GM11168 (cell line): ENCODE results near the gene C15orf39.

Experiments used
- in situ Hi-C: fragments of 300-500 bp; cut with MboI; formaldehyde crosslinking; loops from one replicate; pipeline ENCODE4 v1.12.0; 2022; ENCODE audit warnings: low sequenced_read_pairs; ENCODE audit not compliant: unreplicated experiment

C15orf39 gene

DNA sequence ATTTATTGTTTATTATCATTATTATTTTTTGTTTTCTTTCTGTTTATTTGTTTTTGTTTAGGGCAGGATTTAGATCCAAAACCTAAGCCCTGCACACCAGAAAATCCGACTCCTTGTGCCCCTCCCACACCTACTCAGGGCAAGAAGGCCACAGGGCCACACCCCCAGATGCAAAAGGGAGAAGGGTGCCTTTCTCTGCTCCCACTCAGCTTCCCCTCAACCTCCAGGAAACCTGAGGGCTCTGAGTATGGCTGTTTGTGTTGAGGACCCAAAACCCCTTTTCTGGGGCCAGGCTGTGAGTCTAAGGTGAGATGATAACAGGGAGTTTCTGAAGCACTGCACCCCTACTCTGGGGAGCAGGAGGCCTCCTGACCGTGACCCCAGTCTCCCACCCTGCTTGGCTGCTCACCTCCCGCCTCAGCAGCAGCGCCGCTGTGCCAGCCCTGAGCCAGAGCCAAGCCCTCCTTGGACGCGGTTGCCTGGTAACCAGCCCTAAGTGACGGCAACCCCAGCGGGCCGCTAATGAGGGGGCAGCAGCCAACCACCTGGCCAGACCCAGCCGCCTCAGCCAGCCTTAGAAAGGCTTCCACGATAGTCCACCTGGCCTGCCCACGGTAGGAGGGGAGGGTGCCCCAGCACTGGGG, 6.4 kb upstream of the C15orf39 start:
- in situ Hi-C loops: no loop called here

GRCh38 chr15:75195766-75196241, 5.9 kb upstream of the C15orf39 start:
- in situ Hi-C loops: no loop called here

GRCh38 chr15:75197062-75197630, 4.5 kb upstream of the C15orf39 start:
- in situ Hi-C loops: no loop called here

DNA sequence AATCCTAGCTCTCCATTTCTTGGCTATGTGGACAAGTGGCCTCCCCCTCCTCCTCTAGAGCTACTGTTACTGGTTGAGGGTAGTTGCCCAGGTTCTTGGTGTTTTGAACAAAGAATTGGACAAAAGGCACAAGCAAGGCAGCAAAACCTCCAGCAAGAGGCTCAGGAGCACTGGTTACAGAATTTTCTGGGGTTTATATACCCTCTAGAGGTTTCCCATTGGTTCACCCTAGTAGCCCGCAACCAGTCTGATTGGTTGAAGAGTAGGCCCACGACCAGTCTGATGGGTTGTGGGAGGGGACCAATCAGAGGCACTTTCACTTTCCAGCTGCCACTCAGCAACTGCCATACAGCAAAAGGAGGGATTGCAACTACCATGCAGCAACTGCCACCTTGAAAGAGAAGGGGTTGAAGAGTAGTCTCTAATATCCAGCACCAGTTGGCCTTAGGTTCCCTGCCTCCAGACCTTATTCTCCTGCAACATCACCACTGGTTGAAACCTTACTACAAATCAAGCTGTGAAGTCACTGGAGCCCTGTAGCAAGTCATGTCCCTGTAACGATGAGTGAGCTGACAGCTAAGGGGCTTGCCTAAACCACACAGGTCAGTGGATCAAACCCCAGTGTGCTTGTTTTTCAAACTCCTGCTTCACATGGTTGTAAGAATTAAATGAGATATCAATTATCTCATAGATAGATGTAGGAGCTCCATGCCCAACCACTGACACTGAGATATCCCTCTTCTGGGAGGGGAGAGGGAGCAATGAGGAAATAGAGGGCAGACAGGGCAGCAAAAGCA, 2.9 kb upstream of the C15orf39 start:
- in situ Hi-C loops: no loop called here

GRCh38 chr15:75199357-75199940, 2.2 kb upstream of the C15orf39 start:
- in situ Hi-C loops: no loop called here

DNA sequence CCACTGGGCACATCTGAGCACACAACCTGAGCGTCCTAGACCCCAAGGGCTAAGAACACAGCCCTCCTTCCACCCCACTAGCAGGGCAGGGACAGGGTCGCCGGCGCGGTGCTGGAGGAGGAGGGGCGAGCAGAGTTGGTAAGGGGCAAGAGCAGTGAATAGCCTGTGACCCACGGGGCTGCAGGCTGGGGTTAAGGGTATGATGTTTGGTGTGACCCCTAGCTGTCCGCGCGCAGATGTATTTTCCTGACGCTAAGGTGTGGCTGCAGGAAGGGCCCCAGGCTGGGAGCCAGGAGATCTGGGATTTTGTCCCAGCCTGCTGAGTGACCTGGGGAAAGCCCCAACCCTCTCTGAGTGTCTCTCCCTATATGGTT, 1.3 kb upstream of the C15orf39 start:
- in situ Hi-C loops: loop anchor here (10.0 kb wide), 1 partner anchor 96 kb away; no protein-coding TSS in a partner anchor

GRCh38 chr15:75200765-75201615, 692 bp upstream of the C15orf39 start:
- in situ Hi-C loops: loop anchor here (10.0 kb wide), 1 partner anchor 96 kb away; no protein-coding TSS in a partner anchor

- in situ Hi-C loops: loop anchor here (10.0 kb wide), 1 partner anchor 98 kb away; no protein-coding TSS in a partner anchor
These were observed 752 bp downstream of the C15orf39 start for GRCh38 chr15:75202251-75203016.

GRCh38 chr15:75203017-75203907, 1.6 kb downstream of the C15orf39 start:
- in situ Hi-C loops: loop anchor here (10.0 kb wide), 1 partner anchor 98 kb away; no protein-coding TSS in a partner anchor

- in situ Hi-C loops: loop anchor here (10.0 kb wide), 1 partner anchor 99 kb away; no protein-coding TSS in a partner anchor
These were observed 2.2 kb downstream of the C15orf39 start for GRCh38 chr15:75203908-75204263.

- in situ Hi-C loops: loop anchor here (10.0 kb wide), 1 partner anchor 100 kb away; no protein-coding TSS in a partner anchor
These were observed 2.8 kb downstream of the C15orf39 start for GRCh38 chr15:75204340-75205063.

DNA sequence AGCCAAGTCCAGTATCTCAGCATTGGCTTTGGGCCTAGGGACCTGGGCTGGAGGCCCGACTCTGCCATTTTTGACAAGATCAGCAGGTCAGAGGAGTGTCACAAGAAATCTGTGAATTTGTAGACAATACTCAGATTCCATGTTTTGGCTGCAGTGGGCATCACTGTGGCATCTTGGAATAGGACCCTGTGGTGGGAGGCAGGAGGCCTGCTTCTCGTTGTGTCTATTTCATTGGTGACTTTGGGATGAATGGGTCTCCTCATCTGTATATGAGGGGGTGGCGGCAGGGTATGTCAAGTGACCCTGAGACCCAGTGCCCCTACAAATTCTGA, 3.3 kb downstream of the C15orf39 start:
- in situ Hi-C loops: loop anchor here (10.0 kb wide), 1 partner anchor 100 kb away; no protein-coding TSS in a partner anchor

DNA sequence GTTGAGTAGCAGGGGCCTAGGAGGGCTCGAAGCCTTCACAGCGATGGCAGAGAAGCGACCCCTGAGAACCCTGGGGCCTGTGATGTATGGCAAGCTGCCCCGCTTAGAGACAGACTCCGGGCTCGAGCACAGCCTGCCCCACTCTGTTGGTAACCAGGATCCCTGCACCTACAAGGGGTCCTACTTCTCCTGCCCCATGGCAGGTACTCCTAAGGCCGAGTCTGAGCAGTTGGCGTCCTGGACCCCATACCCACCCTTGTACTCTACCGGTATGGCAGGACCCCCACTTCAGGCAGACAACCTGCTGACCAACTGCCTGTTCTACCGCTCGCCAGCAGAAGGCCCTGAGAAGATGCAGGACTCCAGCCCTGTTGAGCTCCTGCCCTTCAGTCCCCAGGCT, 4.3 kb downstream of the C15orf39 start:
- in situ Hi-C loops: loop anchor here (10.0 kb wide), 1 partner anchor 101 kb away; no protein-coding TSS in a partner anchor

- in situ Hi-C loops: loop anchor here (10.0 kb wide), 1 partner anchor 102 kb away; no protein-coding TSS in a partner anchor
These were observed 5.3 kb downstream of the C15orf39 start for GRCh38 chr15:75206803-75207617.

- in situ Hi-C loops: loop anchor here (10.0 kb wide), 1 partner anchor 103 kb away; no protein-coding TSS in a partner anchor
These were observed 6.2 kb downstream of the C15orf39 start for GRCh38 chr15:75207618-75208500.
